Ectodermal cell (in vitro differentiated cells): ENCODE measurements around the gene CHKA.

Experiments
- H3K27ac ChIP-seq: 2 replicates; pipeline ENCODE4 v1.7.0; 2013; ENCODE audit warnings: mild to moderate bottlenecking, low read depth, low read length; ENCODE audit not compliant: insufficient read depth, poor library complexity, severe bottlenecking
- H3K27me3 ChIP-seq: 2 replicates; pipeline ENCODE4 v1.7.0; 2013; ENCODE audit warnings: mild to moderate bottlenecking, low read length; ENCODE audit not compliant: insufficient read depth, control insufficient read depth, poor library complexity, severe bottlenecking
- H3K36me3 ChIP-seq: one replicate; pipeline ENCODE4 v1.7.0; 2013; ENCODE audit warnings: low read length; ENCODE audit not compliant: control insufficient read depth, insufficient read depth
- H3K4me1 ChIP-seq: one replicate; pipeline ENCODE4 v1.7.0; 2013; ENCODE audit warnings: low read length; ENCODE audit not compliant: control insufficient read depth, insufficient read depth
- H3K4me3 ChIP-seq: 2 replicates; pipeline ENCODE4 v1.7.0; 2013; ENCODE audit warnings: low read depth, low read length, control low read depth; ENCODE audit not compliant: insufficient read depth
- H3K9me3 ChIP-seq: 2 replicates; pipeline ENCODE4 v1.7.0; 2013; ENCODE audit warnings: mild to moderate bottlenecking, low read length, moderate library complexity; ENCODE audit not compliant: control insufficient read depth
- WGBS, 2 experiments: methylation state at CpG; one replicate each; pipeline ENCODE4 v1.1.7; 2013; ENCODE audit warnings: missing lambda C conversion rate in 2 of 2; 5-methylcytosine and 5-hydroxymethylcytosine counted together

The CHKA gene

DNA sequence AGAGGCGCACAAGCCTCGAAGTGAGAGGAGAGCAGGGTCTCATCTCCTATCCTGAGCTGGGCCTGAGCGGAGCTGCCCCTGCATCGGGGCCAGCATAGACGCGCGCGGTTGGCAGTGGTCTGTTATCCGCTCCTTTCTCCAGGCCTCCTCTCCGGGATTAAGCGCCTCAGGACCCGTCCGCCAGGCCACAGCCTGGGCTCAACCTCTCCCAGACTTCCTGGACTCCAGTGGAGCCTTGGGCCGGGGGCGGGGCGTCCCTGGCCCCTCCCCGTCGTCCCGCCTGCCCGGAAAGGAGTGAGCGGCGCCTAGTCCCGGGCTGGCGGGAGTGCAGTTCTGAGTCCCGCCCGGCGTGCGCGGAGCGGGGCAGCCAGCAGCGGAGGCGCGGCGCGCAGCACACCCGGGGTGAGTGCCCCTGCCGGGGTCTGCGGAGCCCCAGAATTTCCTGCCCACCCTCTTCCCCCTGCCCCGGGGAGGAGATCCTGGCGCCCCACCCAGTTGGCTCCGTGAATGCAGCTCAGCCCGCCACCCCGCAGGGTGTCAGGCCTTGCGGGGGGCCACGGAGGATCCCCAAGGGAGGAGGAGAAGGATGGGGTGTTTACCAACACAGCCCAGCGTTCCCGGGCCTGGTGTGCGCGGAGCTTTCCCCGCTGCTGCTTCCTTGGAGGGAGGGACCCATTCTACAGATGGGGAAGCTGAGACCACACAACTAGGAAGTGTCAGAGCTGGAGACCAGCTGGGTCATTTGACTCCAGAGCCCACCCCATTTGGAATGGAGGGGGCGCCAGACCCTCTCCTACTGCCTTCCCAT is 82.3 kb downstream of the CHKA start, which contains the start of gene TCIRG1:
Gene TCIRG1 (plus strand): TSS at position 308 of the 808 bp plus-strand sequence. CDS start 2,247 bp downstream, outside the sequence.
- H3K36me3 ChIP-seq = peaks cover 6% of the 10 kb centered on the region
- WGBS, 2 experiments = 20 to 21% methylated on average over 51 of the region's 51 CpGs
- H3K9me3 ChIP-seq = no peaks in the 10 kb centered on the region
- H3K27ac ChIP-seq = no peak within 1 kb of the TSS
- peak within 1 kb of the TSS; percentile 43 for H3K4me3 ChIP-seq
- no peaks in the 10 kb centered on the region for H3K27me3 ChIP-seq
- H3K4me1 ChIP-seq = peaks cover 19% of the 10 kb centered on the region

DNA sequence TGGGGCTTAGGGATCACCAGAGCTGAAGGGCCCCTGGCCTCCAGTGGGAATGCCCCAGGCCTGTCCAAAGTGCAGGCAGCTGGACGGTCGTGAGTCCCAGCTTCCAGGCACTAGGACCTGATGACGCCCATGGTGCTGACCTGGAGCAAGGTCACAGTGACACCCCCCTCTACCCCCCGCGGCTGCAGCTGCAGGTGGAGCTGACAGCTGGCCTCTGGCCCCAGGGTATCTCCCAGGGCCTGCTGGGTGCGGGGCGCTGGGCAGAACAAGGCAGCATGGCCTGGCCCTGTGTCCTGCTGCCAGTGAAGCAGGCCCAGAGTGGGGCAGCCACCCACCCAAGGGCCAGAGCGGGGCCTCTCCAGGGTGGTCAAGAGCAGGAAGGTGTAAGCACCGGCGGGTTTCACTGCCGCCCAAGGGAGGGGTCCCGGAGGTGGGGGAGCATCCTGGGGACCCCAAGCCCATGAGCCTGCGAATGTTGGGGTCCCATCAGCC is 82.9 kb downstream of the CHKA start:
- Histone ChIP-seq H3K9me3 (no peaks in the 10 kb centered on the region), H3K27ac (no peak overlapping the region), H3K27me3 (no peaks in the 10 kb centered on the region), H3K4me1 (peaks cover 19% of the 10 kb centered on the region), H3K4me3 (no peak overlapping the region), H3K36me3 (peaks cover 13% of the 10 kb centered on the region)
- WGBS, 2 experiments = 61 to 64% methylated on average over 13 of the region's 13 CpGs

DNA sequence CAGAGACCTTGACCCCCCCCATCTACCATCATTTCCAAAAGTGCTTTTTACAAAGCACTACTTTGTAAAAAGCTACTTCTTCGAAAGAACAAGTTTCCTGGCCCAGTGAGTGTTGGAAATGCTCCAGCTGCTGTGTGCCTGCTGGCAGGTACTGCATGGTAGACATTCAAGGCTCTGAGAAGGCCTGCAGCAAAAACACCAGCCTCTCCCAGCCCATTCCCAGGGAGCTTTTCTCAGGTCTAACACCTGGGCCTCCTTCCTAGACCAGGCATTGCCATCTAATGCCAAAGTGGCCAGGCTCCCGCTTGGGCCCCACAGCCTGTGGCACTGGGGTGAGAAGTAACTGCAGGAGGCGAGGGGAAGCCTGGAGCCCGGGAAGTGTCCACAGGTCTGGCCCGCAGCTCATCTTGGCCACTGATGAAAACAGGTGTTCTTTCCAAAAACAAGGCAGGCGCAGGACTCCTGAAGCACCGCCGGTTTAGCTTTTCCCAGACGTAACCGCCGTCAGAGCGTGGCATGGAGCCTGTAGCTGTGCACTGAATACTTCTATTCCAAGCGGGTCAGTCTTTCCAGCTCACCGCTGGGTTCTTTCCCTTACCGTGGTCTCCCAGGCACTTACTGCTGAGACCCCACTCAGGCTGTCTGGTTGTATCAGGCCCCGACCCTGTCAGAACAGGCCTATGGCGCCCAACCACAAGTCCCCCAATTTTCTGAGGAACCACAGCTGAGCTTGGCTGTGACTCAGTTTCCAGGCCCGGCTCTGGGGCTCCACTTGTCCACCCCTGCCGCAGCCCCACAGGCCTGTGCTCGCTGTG is 83.6 kb downstream of the CHKA start:
- Histone ChIP-seq H3K36me3 (peaks cover 19% of the 10 kb centered on the region), H3K9me3 (no peaks in the 10 kb centered on the region), H3K4me3 (no peak overlapping the region), H3K27me3 (no peaks in the 10 kb centered on the region), H3K4me1 (peaks cover 19% of the 10 kb centered on the region), H3K27ac (no peak overlapping the region)
- WGBS, 2 experiments = 93 to 94% methylated on average over 20 of the region's 20 CpGs

DNA sequence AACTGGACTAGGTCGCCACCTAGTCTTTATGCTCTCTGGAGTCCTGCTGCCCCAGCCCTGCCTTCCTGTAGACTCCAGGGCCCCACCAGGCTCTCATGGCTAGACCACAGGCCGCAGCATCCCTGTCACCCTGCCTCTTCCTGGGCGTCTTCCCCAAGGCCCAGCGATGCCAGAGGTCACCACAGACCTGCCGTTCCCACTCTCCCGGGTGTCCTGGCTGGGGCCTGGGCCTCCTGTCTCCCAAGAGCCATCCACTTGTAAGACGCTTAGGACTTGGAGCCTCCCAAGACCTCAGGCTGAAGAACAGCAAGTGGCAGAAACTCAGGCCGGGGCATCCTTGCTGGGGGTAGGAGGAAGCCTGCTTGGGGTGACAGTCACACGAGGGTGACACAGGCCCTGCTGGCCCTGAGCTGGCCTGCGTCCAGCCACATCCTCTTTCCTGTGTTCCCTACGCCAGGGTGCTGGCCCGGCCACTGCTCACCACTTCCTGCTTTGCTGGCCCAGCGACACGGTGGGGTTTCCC is 84.4 kb downstream of the CHKA start:
- H3K27ac ChIP-seq = no peak overlapping the region
- WGBS, 2 experiments = 93 to 94% methylated on average over 14 of the region's 14 CpGs
- H3K4me1 ChIP-seq = peaks cover 23% of the 10 kb centered on the region
- H3K4me3 ChIP-seq = no peak overlapping the region
- peaks cover 21% of the 10 kb centered on the region for H3K36me3 ChIP-seq
- no peaks in the 10 kb centered on the region for H3K27me3 ChIP-seq
- no peaks in the 10 kb centered on the region for H3K9me3 ChIP-seq

DNA sequence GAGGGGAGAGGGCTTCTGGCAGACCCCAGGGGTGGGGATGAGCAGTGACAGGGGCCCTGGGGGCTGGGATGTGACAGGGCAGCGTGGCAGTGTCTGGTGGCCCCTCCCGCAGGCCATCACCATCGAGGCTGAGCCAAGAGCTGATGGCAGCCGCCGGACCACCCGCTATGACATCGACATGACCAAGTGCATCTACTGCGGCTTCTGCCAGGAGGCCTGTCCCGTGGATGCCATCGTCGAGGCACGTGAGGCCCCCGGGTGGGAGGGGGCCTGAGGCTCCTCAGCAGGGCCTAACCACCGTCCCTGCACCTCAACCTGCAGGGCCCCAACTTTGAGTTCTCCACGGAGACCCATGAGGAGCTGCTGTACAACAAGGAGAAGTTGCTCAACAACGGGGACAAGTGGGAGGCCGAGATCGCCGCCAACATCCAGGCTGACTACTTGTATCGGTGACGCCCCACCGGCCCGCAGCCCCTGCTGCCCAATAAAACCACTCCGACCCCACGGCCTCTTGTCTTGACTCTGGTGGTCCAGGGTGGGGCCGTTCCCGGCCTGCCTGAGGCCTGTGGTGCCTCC is 85.0 kb downstream of the CHKA start:
- Histone ChIP-seq H3K36me3 (peaks cover 21% of the 10 kb centered on the region), H3K4me1 (peaks cover 29% of the 10 kb centered on the region), H3K9me3 (no peaks in the 10 kb centered on the region), H3K27ac (no peak overlapping the region), H3K4me3 (no peak overlapping the region), H3K27me3 (no peaks in the 10 kb centered on the region)
- WGBS, 2 experiments = 91% methylated on average over 27 of the region's 27 CpGs

DNA sequence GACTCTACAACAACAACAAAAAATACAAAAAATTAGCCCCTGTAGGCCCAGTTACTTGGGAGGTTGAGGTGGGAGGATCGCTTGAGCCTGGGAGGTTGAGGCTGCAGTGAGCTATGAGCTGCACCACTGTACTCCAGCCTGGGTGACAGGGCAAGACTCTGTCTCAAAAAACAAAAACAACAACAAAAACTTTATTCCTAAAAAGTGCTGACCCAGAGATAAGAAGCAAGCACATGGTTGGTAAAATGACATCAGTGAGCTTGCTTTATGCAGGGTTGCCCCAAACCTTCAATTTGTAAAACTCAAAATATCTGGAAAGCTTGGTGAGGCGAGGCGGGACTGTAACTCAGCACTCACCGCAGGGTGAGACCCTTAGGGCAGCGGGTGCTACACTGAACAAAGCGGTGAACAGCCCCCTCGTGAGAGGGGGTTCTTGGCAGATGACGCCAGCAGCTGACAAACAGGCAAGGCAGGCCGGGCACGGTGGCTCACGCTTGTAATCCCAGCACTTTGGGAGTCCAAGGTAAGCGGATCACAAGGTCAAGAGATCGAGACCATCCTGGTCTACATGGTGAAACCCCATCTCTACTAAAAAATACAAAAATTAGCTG is 85.8 kb downstream of the CHKA start:
- Histone ChIP-seq H3K36me3 (peaks cover 21% of the 10 kb centered on the region), H3K27ac (no peak overlapping the region), H3K9me3 (no peaks in the 10 kb centered on the region), H3K27me3 (no peaks in the 10 kb centered on the region), H3K4me3 (no peak overlapping the region), H3K4me1 (peaks cover 28% of the 10 kb centered on the region)
- 89 to 92% methylated on average over 13 of the region's 13 CpGs for WGBS, 2 experiments

DNA sequence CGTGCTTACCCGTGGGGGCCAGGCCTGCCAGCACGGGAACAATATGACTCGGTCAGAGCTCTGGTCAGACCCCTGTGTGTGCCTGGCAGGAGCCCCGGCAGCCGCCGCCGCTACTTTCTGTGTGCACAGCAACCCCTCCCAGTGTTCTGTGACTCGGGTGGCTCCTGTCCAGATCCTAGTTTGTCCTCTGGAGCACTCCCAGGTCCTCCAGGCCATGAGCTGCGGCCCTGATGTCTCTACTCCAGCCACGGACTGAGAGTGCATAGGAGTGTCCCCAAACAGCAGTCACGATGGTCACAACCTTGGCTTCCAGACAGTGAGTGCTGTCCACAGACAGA is 87.5 kb downstream of the CHKA start:
- Histone ChIP-seq H3K27ac (no peak overlapping the region), H3K27me3 (no peaks in the 10 kb centered on the region), H3K36me3 (peaks cover 21% of the 10 kb centered on the region), H3K4me1 (peaks cover 27% of the 10 kb centered on the region), H3K9me3 (no peaks in the 10 kb centered on the region), H3K4me3 (no peak overlapping the region)
- WGBS, 2 experiments = 95 to 96% methylated on average over 12 of the region's 12 CpGs

DNA sequence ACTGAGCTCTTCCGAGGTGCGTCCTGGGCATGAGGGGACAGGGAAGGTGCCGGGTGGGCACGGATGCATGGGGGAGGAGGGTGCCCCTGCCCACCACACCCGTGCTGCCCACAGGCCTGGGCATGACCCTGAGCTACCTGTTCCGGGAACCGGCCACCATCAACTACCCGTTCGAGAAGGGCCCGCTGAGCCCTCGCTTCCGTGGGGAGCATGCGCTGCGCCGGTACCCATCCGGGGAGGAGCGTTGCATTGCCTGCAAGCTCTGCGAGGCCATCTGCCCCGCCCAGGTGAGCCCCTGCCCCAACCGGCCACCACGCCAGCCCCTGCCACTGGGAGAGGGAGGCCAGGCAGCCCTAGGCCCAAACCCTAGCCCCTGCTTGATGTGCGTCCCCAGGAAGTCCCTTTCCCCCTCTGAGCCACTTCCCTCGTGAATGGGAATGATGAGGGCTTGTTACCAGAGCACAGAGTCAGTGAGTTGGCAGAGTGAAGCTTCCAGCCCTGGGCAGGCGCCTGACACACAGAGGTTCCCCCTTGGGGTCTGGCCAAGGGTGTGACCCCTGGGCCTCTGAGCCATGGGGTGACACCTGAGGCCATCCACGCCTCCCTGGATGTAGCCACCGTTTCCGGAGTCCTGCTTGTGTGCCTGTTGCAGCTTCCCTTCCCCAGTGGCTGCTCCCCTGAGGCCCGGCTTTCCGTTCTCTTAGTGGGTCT is 88.0 kb downstream of the CHKA start:
- no peaks in the 10 kb centered on the region for H3K27me3 ChIP-seq
- peaks cover 24% of the 10 kb centered on the region for H3K4me1 ChIP-seq
- no peak overlapping the region for H3K4me3 ChIP-seq
- H3K27ac ChIP-seq = no peak overlapping the region
- H3K36me3 ChIP-seq = peaks cover 21% of the 10 kb centered on the region
- H3K9me3 ChIP-seq = no peaks in the 10 kb centered on the region
- WGBS, 2 experiments = 96% methylated on average over 29 of the region's 29 CpGs

DNA sequence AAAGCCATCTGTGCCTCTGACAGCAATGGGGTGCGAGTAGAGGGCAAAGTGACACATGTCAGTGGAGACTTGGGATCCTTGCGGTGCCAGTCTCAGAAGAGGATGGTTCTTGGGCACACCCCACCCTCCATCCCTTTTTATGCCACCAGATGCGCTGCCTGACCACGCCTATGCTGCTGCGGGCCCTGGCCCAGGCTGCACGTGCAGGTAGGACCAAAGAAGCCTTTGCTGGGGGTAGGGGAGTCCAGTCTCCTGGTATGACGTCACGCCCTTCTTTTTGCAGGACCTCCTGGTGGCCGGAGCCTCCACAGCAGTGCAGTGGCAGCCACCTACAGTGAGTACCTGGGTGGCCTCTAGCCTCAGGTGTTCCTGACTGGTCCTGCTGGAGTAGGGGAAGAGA is 89.2 kb downstream of the CHKA start:
- 82 to 83% methylated on average over 9 of the region's 9 CpGs for WGBS, 2 experiments
- H3K36me3 ChIP-seq = peaks cover 21% of the 10 kb centered on the region
- no peaks in the 10 kb centered on the region for H3K9me3 ChIP-seq
- H3K27me3 ChIP-seq = no peaks in the 10 kb centered on the region
- no peak overlapping the region for H3K27ac ChIP-seq
- peak overlapping the region; percentile 99 for H3K4me3 ChIP-seq
- H3K4me1 ChIP-seq = peaks cover 23% of the 10 kb centered on the region
